Mesenchymal stem cell (in vitro differentiated cells and primary cell): ENCODE measurements around the gene SHH.

Experiments used
- DNase-seq: peaks from one replicate; pipeline ENCODE4 v3.0.0-alpha.2; 2013
- H2AFZ ChIP-seq: one replicate; pipeline ENCODE4 v1.6.1; 2013; ENCODE audit warnings: low read depth, mild to moderate bottlenecking, control low read depth, inconsistent platforms, low read length, moderate library complexity
- H2AK5ac ChIP-seq: 2 replicates; pipeline ENCODE4 v1.6.1; 2013; ENCODE audit warnings: low read length, moderate library complexity, mild to moderate bottlenecking, inconsistent platforms; ENCODE audit not compliant: severe bottlenecking
- H2BK120ac ChIP-seq: one replicate; pipeline ENCODE4 v1.6.1; 2013; ENCODE audit warnings: low read depth, mild to moderate bottlenecking, inconsistent platforms, low read length, moderate library complexity
- H2BK12ac ChIP-seq, 2 experiments: one replicate each; pipeline ENCODE4 v1.6.1; 2013; ENCODE audit warnings: inconsistent platforms in 2 of 2, low read length in 2 of 2, mild to moderate bottlenecking in 2 of 2, moderate library complexity in 2 of 2, control low read depth in 1 of 2
- H2BK15ac ChIP-seq: one replicate; pipeline ENCODE4 v1.6.1; 2013; ENCODE audit warnings: mild to moderate bottlenecking, low read depth, inconsistent platforms; ENCODE audit not compliant: poor library complexity, severe bottlenecking
- H2BK5ac ChIP-seq: 2 replicates; pipeline ENCODE4 v1.6.1; 2013; ENCODE audit warnings: low read depth, mild to moderate bottlenecking, low read length, control low read depth, inconsistent platforms; ENCODE audit not compliant: poor library complexity, severe bottlenecking
- H3K14ac ChIP-seq, 2 experiments: one replicate each; pipeline ENCODE4 v1.6.1; 2013; ENCODE audit warnings: inconsistent platforms in 2 of 2, low read length in 2 of 2, control low read depth in 1 of 2, mild to moderate bottlenecking in 1 of 2, moderate library complexity in 1 of 2
- H3K18ac ChIP-seq, 2 experiments: one replicate each; pipeline ENCODE4 v1.6.1; 2013; ENCODE audit warnings: inconsistent platforms in 2 of 2, low read length in 2 of 2, control low read depth in 1 of 2, low read depth in 1 of 2, mild to moderate bottlenecking in 1 of 2
- H3K23ac ChIP-seq, 2 experiments: one replicate each; pipeline ENCODE4 v1.6.1; 2013; ENCODE audit warnings: inconsistent platforms in 2 of 2, low read length in 2 of 2, mild to moderate bottlenecking in 2 of 2, moderate library complexity in 2 of 2, control low read depth in 1 of 2
- H3K27ac ChIP-seq: 2 replicates; pipeline ENCODE4 v1.5.1; 2013; ENCODE audit warnings: mild to moderate bottlenecking, moderate library complexity, low read length, control low read depth, inconsistent platforms; ENCODE audit not compliant: poor library complexity, severe bottlenecking
- H3K27me3 ChIP-seq, 2 experiments: 2 replicates each; pipeline versions ENCODE4 v1.6.1 to v1.7.0; 2013; ENCODE audit warnings: low read length in 2 of 2, mild to moderate bottlenecking in 2 of 2, moderate library complexity in 2 of 2, control low read depth in 1 of 2, inconsistent platforms in 1 of 2; ENCODE audit not compliant: control insufficient read depth in 1 of 2, insufficient read depth in 1 of 2
- H3K36me3 ChIP-seq, 2 experiments: 2 replicates each; pipeline versions ENCODE4 v1.6.1 to v1.7.0; 2013; ENCODE audit warnings: low read length in 2 of 2, control low read depth in 1 of 2, inconsistent platforms in 1 of 2, low read depth in 1 of 2, mild to moderate bottlenecking in 1 of 2; ENCODE audit not compliant: insufficient read depth in 2 of 2, control insufficient read depth in 1 of 2
- H3K4ac ChIP-seq, 2 experiments: one replicate each; pipeline ENCODE4 v1.6.1; 2013; ENCODE audit warnings: inconsistent platforms in 2 of 2, low read length in 2 of 2, mild to moderate bottlenecking in 2 of 2, moderate library complexity in 2 of 2, control low read depth in 1 of 2, low read depth in 1 of 2
- H3K4me1 ChIP-seq: 2 replicates; pipeline ENCODE4 v1.6.1; 2013; ENCODE audit warnings: low read depth, low read length, control low read depth; ENCODE audit not compliant: control insufficient read depth, insufficient read depth
- H3K4me2 ChIP-seq: 2 replicates; pipeline ENCODE4 v1.6.1; 2013; ENCODE audit warnings: low read length, mild to moderate bottlenecking, inconsistent platforms; ENCODE audit not compliant: poor library complexity, severe bottlenecking
- H3K4me3 ChIP-seq, 2 experiments: 2 replicates each; pipeline versions ENCODE4 v1.5.1 to v1.7.0; 2013; ENCODE audit warnings: low read length in 2 of 2, mild to moderate bottlenecking in 2 of 2, control low read depth in 1 of 2, low read depth in 1 of 2; ENCODE audit not compliant: insufficient read depth in 1 of 2
- H3K79me1 ChIP-seq: replicated peaks from 2 replicates; pipeline ENCODE4 v1.6.1; 2013; ENCODE audit warnings: mild to moderate bottlenecking, control low read depth, low read length, inconsistent platforms; ENCODE audit not compliant: poor library complexity, severe bottlenecking
- H3K9ac ChIP-seq: 2 replicates; pipeline ENCODE4 v1.7.0; 2013; ENCODE audit warnings: mild to moderate bottlenecking, low read length, moderate library complexity
- H3K9me3 ChIP-seq: 2 replicates; pipeline ENCODE4 v1.7.0; 2013; ENCODE audit warnings: mild to moderate bottlenecking, low read length; ENCODE audit not compliant: control insufficient read depth
- H4K8ac ChIP-seq: one replicate; pipeline ENCODE4 v1.6.1; 2013; ENCODE audit warnings: inconsistent platforms, mild to moderate bottlenecking, low read length, moderate library complexity
- H4K91ac ChIP-seq: one replicate; pipeline ENCODE4 v1.6.1; 2013; ENCODE audit warnings: mild to moderate bottlenecking, low read length, inconsistent platforms
- WGBS: methylation state at CpG from one replicate; pipeline ENCODE4 v1.1.7; 2013; ENCODE audit warnings: mixed read lengths; 5-methylcytosine and 5-hydroxymethylcytosine counted together

SHH gene

DNA sequence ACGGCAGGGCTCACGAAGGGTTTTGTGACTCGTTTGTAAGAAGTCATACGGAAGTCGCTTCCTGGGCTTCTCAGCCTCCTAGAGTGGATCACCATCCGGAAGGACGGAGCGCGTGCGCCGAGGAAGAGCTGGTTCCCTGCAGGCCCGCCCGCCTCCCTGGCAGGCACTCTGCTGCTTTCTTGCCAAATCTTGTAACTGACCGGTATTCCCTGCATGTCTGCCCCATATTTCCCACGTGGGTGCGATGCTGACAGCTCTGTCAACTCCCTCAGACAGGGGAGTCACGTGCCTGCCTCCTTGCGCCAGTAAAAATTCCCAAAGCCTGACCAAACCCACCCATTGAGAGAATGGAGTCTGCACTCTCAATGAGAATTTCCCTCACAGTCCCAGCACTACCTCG is 12.7 kb downstream of the SHH start:
- no peaks in the 10 kb centered on the region for H3K36me3 ChIP-seq
- no peak for DNase-seq

DNA sequence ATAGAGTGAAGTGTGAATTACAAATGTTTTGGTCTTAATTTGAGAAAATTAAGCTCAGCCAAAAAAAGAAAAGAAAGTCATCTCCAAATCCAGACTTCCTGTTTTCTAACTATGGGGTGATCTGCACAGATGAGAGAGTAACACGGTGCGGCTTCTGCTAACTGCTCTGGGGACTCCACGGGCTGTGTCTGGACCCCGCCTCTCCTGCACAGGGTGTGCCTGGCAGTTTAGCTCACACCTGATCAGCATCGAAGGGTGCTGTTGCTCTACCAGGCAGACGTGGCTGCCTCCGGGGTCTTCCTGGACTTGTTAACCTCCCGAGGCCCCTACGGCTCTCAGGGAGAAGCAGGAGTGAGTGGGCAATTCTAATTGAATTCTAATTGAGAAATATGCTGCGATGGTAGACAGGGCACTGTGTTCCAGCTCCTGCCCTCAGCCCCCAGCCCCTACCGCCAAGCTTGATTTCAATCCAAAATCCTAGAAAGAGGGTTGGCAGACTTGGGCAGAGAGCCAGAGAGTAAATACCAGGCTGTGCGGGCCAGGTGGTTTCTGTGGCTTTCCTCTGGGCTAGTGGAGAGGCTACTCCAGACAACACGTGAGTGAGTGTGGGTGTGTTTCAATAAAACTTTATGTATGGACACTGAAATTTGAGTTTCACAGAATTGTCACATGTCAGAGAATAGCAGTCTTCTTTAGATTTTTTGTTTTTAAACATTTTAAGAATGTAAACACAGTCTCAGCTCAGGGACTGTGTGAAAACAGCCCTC is 13.4 kb downstream of the SHH start:
- no peak overlapping the region for H3K23ac ChIP-seq
- no peak overlapping the region for H3K4me3 ChIP-seq
- H3K27ac ChIP-seq: no peak overlapping the region
- no peak overlapping the region for H2BK120ac ChIP-seq
- peaks cover 39 to 75% of the 10 kb centered on the region in 2 experiments for H3K27me3 ChIP-seq
- H2BK12ac ChIP-seq: no peak overlapping the region
- H2AK5ac ChIP-seq: no peak overlapping the region
- H4K91ac ChIP-seq: no peak overlapping the region
- no peak overlapping the region for H3K4me2 ChIP-seq
- no peak overlapping the region for H2BK15ac ChIP-seq
- no peak overlapping the region for H4K8ac ChIP-seq
- peaks cover 15% of the 10 kb centered on the region for H3K4me1 ChIP-seq
- H3K18ac ChIP-seq: no peak overlapping the region
- no peak overlapping the region for H3K9ac ChIP-seq
- no peaks in the 10 kb centered on the region for H3K79me1 ChIP-seq
- H3K36me3 ChIP-seq: no peaks in the 10 kb centered on the region
- H3K4ac ChIP-seq: no peak overlapping the region
- no peak overlapping the region for H2BK5ac ChIP-seq
- H2AFZ ChIP-seq: no peak overlapping the region
- no peaks in the 10 kb centered on the region for H3K9me3 ChIP-seq
- no peak overlapping the region for H3K14ac ChIP-seq
- DNase-seq: no peak
- 87% methylated on average over 11 of the region's 13 CpGs for WGBS

More for the DNA sequence above, 12.7 kb downstream of the SHH start:
- no peak overlapping the region for H3K14ac ChIP-seq
- no peak overlapping the region for H4K8ac ChIP-seq
- no peak overlapping the region for H4K91ac ChIP-seq
- no peak overlapping the region for H3K23ac ChIP-seq
- H3K4ac ChIP-seq: no peak overlapping the region
- no peak overlapping the region for H3K4me3 ChIP-seq
- H2BK12ac ChIP-seq: no peak overlapping the region
- no peak overlapping the region for H2BK5ac ChIP-seq
- no peak overlapping the region for H2AFZ ChIP-seq
- H3K9me3 ChIP-seq: no peaks in the 10 kb centered on the region
- WGBS: 73% methylated on average over 19 of the region's 19 CpGs
- H3K4me2 ChIP-seq: no peak overlapping the region
- H3K27ac ChIP-seq: no peak overlapping the region
- H3K79me1 ChIP-seq: no peaks in the 10 kb centered on the region
- no peak overlapping the region for H2BK15ac ChIP-seq
- H3K27me3 ChIP-seq: peaks cover 39 to 80% of the 10 kb centered on the region in 2 experiments
- no peak overlapping the region for H3K18ac ChIP-seq
- H2BK120ac ChIP-seq: no peak overlapping the region
- H3K9ac ChIP-seq: no peak overlapping the region
- H3K4me1 ChIP-seq: peaks cover 18% of the 10 kb centered on the region
- H2AK5ac ChIP-seq: no peak overlapping the region

DNA sequence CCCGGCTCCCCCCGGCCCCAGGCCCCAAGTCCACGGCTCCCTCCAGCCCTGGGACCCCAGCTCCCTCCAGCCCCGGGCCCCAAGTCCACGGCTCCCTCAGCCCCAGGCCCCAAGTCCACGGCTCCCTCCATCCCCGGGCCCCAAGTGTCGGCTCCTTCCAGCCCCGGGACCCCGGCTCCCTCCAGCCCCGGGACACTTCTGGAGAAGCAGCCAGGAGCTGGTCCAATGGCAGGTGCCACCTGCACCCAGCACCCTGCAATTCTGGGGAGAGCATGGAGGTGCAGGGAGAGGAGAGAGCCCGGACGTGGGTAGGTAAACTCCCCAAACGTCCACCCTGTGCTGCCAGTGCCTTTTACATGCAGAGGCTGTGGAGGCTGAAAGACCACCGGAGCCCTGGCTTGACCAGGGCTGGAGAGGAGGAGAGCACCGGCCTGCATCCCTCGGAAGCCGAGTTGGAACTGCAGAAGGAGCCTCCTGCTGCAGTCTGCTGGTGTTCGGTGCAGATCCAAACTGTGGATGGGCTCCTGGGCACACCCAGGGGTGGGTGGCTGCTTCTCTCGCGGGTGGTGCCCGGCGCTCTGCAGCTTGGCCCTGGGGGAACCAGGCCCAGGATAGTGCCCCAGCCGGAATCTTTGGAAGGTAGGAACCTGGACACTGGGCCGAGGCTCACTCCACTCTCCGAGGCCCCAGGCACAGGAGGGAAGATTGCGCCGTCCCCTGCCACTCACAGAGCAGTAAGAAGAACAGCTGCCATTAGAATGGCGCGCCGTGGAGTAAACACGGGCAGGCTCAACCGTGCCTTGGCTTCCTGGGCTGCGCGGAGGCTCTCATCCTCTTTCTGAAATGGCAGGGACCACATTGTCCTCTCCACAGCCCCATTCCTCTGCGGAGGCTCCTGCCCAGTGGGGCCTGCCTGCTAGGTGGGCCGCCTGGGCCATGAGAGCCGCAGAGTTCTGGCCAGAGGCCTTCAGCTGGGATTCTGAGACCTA is 14.7 kb downstream of the SHH start:
- H3K14ac ChIP-seq: no peak overlapping the region

More for the DNA sequence above, 14.7 kb downstream of the SHH start:
- Histone ChIP-seq H4K91ac (no peak overlapping the region), H3K4me3 (no peak overlapping the region), H3K9me3 (no peaks in the 10 kb centered on the region), H3K18ac (no peak overlapping the region), H4K8ac (no peak overlapping the region), H2BK5ac (no peak overlapping the region), H2BK15ac (no peak overlapping the region), H2BK120ac (no peak overlapping the region), H2AFZ (no peak overlapping the region), H3K27ac (no peak overlapping the region), H2BK12ac (no peak overlapping the region), H3K9ac (no peak overlapping the region), H3K4me2 (no peak overlapping the region), H3K27me3 (peaks cover 34 to 65% of the 10 kb centered on the region in 2 experiments), H3K36me3 (no peaks in the 10 kb centered on the region), H3K23ac (no peak overlapping the region), H3K4ac (no peak overlapping the region), H2AK5ac (no peak overlapping the region), H3K4me1 (peaks cover 3% of the 10 kb centered on the region), H3K79me1 (no peaks in the 10 kb centered on the region)
- no peak for DNase-seq
- 71% methylated on average over 38 of the region's 38 CpGs for WGBS
